IMR-90 (cell line): ENCODE measurements around the gene APOB. TPM values are rescaled to one million over a fixed set of nuclear protein-coding genes. Genes with fewer than 3 reads are reported as not detected.

Experiments
- ATAC-seq: fragments of 200-7000 bp; cut with Tn5 transposase; 2 replicates; pipeline ENCODE4 v1.9.1; 2020; ENCODE audit warnings: low read depth, mild to moderate bottlenecking, moderate library complexity
- BruUV-seq: library from RNA; stranded (reverse); fragments of 400-500 nt; replicated peaks from 2 replicates; lab custom pipeline; 2021; lab: Mats Ljungman, UMichigan
- CTCF ChIA-PET: fragments of 300-600 bp; formaldehyde crosslinking; extraction: SDS; loops from one replicate; lab custom pipeline; 2021; ENCODE audit warnings: antibody characterized with exemption; lab: Yijun Ruan, JAX
- POLR2A ChIA-PET: fragments of 300-600 bp; sonication (Branson Sonifier 250); formaldehyde crosslinking; loops from one replicate; lab custom pipeline; 2022; ENCODE audit warnings: antibody characterized with exemption; ENCODE audit not compliant: unreplicated experiment; lab: Charles Lee
- DNase-seq: peaks from one replicate; pipeline ENCODE4 v3.0.0; 2013
- H2AFZ ChIP-seq: replicated peaks from 2 replicates; pipeline ENCODE3; 2013; ENCODE audit warnings: low read length, mild to moderate bottlenecking; ENCODE audit not compliant: poor library complexity
- H2AK5ac ChIP-seq: 2 replicates; pipeline ENCODE4 v1.6.1; 2013; ENCODE audit warnings: low read depth, low read length, inconsistent platforms
- H2AK9ac ChIP-seq: replicated peaks from 2 replicates; pipeline ENCODE3; 2013; ENCODE audit warnings: mild to moderate bottlenecking, low read depth, low read length, moderate library complexity; ENCODE audit not compliant: poor library complexity
- H2BK120ac ChIP-seq: 2 replicates; pipeline ENCODE4 v1.6.1; 2013; ENCODE audit warnings: low read depth, low read length, inconsistent platforms
- H2BK15ac ChIP-seq: 3 replicates; pipeline ENCODE4 v1.6.1; 2013; ENCODE audit warnings: low read depth, low read length, inconsistent platforms
- H2BK20ac ChIP-seq: 2 replicates; pipeline ENCODE4 v1.6.1; 2013; ENCODE audit warnings: low read depth, mild to moderate bottlenecking, inconsistent platforms, low read length, moderate library complexity
- H2BK5ac ChIP-seq: 2 replicates; pipeline ENCODE4 v1.6.1; 2013; ENCODE audit warnings: mild to moderate bottlenecking, low read depth, low read length, inconsistent platforms; ENCODE audit not compliant: poor library complexity, severe bottlenecking
- H3K14ac ChIP-seq: replicated peaks from 2 replicates; pipeline ENCODE4 v1.6.1; 2013; ENCODE audit warnings: low read depth, low read length, inconsistent platforms
- H3K18ac ChIP-seq: 2 replicates; pipeline ENCODE4 v1.6.1; 2013; ENCODE audit warnings: low read depth, low read length, control low read depth
- H3K23ac ChIP-seq: 2 replicates; pipeline ENCODE4 v1.6.1; 2013; ENCODE audit warnings: low read depth, low read length, inconsistent platforms
- H3K27ac ChIP-seq: 2 replicates; pipeline ENCODE4 v1.5.1; 2013; ENCODE audit warnings: mild to moderate bottlenecking, control low read depth, low read length; ENCODE audit not compliant: insufficient read depth
- H3K27me3 ChIP-seq: 2 replicates; pipeline ENCODE4 v1.6.1; 2013; ENCODE audit warnings: low read length; ENCODE audit not compliant: control insufficient read depth, insufficient read depth
- H3K36me3 ChIP-seq: 2 replicates; pipeline ENCODE4 v1.6.1; 2013; ENCODE audit warnings: low read length, mixed read lengths; ENCODE audit not compliant: control insufficient read depth, insufficient read depth
- H3K4ac ChIP-seq: 2 replicates; pipeline ENCODE4 v1.6.1; 2013; ENCODE audit warnings: low read depth, low read length, inconsistent platforms
- H3K4me1 ChIP-seq: 2 replicates; pipeline ENCODE4 v1.6.1; 2013; ENCODE audit warnings: low read length, mixed read lengths; ENCODE audit not compliant: control insufficient read depth, insufficient read depth
- H3K4me2 ChIP-seq: 2 replicates; pipeline ENCODE4 v1.6.1; 2013; ENCODE audit warnings: low read depth, mild to moderate bottlenecking, control low read depth, low read length, moderate library complexity
- H3K4me3 ChIP-seq: 2 replicates; pipeline ENCODE4 v1.5.1; 2013; ENCODE audit warnings: low read depth, mild to moderate bottlenecking, control low read depth, low read length, moderate library complexity; ENCODE audit not compliant: insufficient read depth
- H3K56ac ChIP-seq: 2 replicates; pipeline ENCODE4 v1.6.1; 2013; ENCODE audit warnings: low read length, inconsistent platforms; ENCODE audit not compliant: insufficient read depth; ENCODE audit errors: extremely low read depth
- H3K79me1 ChIP-seq, 2 experiments: 2 replicates each; pipeline ENCODE4 v1.6.1; 2013; ENCODE audit warnings: low read length in 2 of 2, inconsistent platforms in 1 of 2, low read depth in 1 of 2
- H3K9ac ChIP-seq: 2 replicates; pipeline ENCODE4 v1.6.1; 2013; ENCODE audit warnings: low read depth, low read length, control low read depth
- H3K9me1 ChIP-seq: 2 replicates; pipeline ENCODE4 v1.6.1; 2013; ENCODE audit warnings: low read length, inconsistent platforms; ENCODE audit not compliant: insufficient read depth
- H3K9me3 ChIP-seq: 2 replicates; pipeline ENCODE4 v1.6.1; 2013; ENCODE audit warnings: low read length; ENCODE audit not compliant: control insufficient read depth, insufficient read depth
- H4K20me1 ChIP-seq: 2 replicates; pipeline ENCODE4 v1.6.1; 2013; ENCODE audit warnings: low read length, inconsistent platforms; ENCODE audit not compliant: insufficient read depth
- H4K5ac ChIP-seq: 2 replicates; pipeline ENCODE4 v1.6.1; 2013; ENCODE audit warnings: mild to moderate bottlenecking, low read depth, low read length, control low read depth
- H4K8ac ChIP-seq, 2 experiments: 2 replicates each; pipeline ENCODE4 v1.6.1; 2013; ENCODE audit warnings: low read depth in 2 of 2, low read length in 2 of 2, control low read depth in 1 of 2, inconsistent platforms in 1 of 2
- H4K91ac ChIP-seq: 2 replicates; pipeline ENCODE4 v1.6.1; 2013; ENCODE audit warnings: low read depth, low read length, inconsistent platforms; ENCODE audit not compliant: insufficient read depth
- BHLHE40 ChIP-seq: fragments of 150-350 bp; IDR thresholded peaks from 2 replicates; pipeline ENCODE4 v1.6.1; 2016; ENCODE audit warnings: mild to moderate bottlenecking, low read depth, low read length
- CEBPB ChIP-seq: IDR thresholded peaks from 2 replicates; pipeline ENCODE4 v1.6.1; 2012; ENCODE audit warnings: low read depth, low read length, improper control_type of control experiment
- ELK1 ChIP-seq: fragments of 150-350 bp; IDR thresholded peaks from 2 replicates; pipeline ENCODE4 v1.6.1; 2016; ENCODE audit warnings: low read depth, mild to moderate bottlenecking, low read length, moderate library complexity, borderline replicate concordance
- FOS ChIP-seq: fragments of 150-350 bp; IDR thresholded peaks from 2 replicates; pipeline ENCODE4 v1.6.1; 2016; ENCODE audit warnings: low read depth, low read length
- NFE2L2 ChIP-seq: fragments of 150-350 bp; IDR thresholded peaks from 2 replicates; pipeline ENCODE4 v1.6.1; 2016; ENCODE audit warnings: low read depth, mild to moderate bottlenecking, low read length
- RCOR1 ChIP-seq: IDR thresholded peaks from 2 replicates; pipeline ENCODE4 v1.6.1; 2012; ENCODE audit warnings: mild to moderate bottlenecking, low read length, improper control_type of control experiment; ENCODE audit not compliant: insufficient replicate concordance
- SMC3 ChIP-seq: fragments of 150-350 bp; IDR thresholded peaks from 2 replicates; pipeline ENCODE4 v1.6.1; 2016; ENCODE audit warnings: low read depth, mild to moderate bottlenecking, antibody characterized with exemption, low read length, moderate library complexity
- WGBS, 2 experiments: methylation state at CpG; one replicate each; pipeline versions ENCODE4 v1.1.5 to v1.1.7; 2013; ENCODE audit warnings: missing lambda C conversion rate in 2 of 2; ENCODE audit not compliant: insufficient read length in 1 of 2; ENCODE audit errors: extremely low coverage in 2 of 2; 5-methylcytosine and 5-hydroxymethylcytosine counted together
- dilution Hi-C: fragments of 300-500 bp; cut with HindIII; formaldehyde crosslinking; loops from one replicate; pipeline ENCODE4 v1.14.3; 2018; ENCODE audit warnings: low sequenced_read_pairs; ENCODE audit not compliant: unreplicated experiment
- in situ Hi-C: fragments of 300-500 bp; cut with MboI; formaldehyde crosslinking; loops from 3 replicates; pipeline ENCODE4 v1.14.3; 2019; ENCODE audit warnings: low sequenced_read_pairs, inconsistent platforms, mixed read lengths
- intact Hi-C: fragments of 100-400 bp; cut with micrococcal nuclease; formaldehyde crosslinking; loops from 2 replicates; pipeline ENCODE4 v1.10.0; 2022
- polyA plus RNA-seq, 3 experiments: library from polyadenylated mRNA; depleted of rRNA; stranded (reverse); fragments of >200 nt; gene quantifications; 2 replicates each; pipeline ENCODE4 v1.2.3, GENCODE V29; 2012; ENCODE audit warnings: low replicate concordance in 1 of 3
- total RNA-seq: library from RNA; depleted of rRNA; stranded (reverse); fragments of >200 nt; gene quantifications from 2 replicates; pipeline ENCODE4 v1.2.3, GENCODE V29; 2012

The APOB gene
- total and polyA plus RNA-seq, 2 of the 4 experiments (the other 2 are of a cell fraction) = under 0.01 TPM; not detected in 1

GRCh38 chr2:21078296-21078695 lies 34.4 kb upstream of the APOB start:
- WGBS, 2 experiments = no CpG with 5 or more reads among the region's 1 CpG
- no peak overlapping the region for H2BK15ac ChIP-seq
- H2BK20ac ChIP-seq = no peak overlapping the region
- no peaks in the 10 kb centered on the region for H3K79me1 ChIP-seq
- no peak overlapping the region for H2AK9ac ChIP-seq
- no peak overlapping the region for H3K4ac ChIP-seq
- no peak overlapping the region for H3K23ac ChIP-seq
- BruUV-seq = no TSS peak
- H3K4me3 ChIP-seq = no peak overlapping the region
- no peak overlapping the region for H3K14ac ChIP-seq
- H2BK5ac ChIP-seq = no peak overlapping the region
- no peak overlapping the region for H2BK120ac ChIP-seq
- H3K4me1 ChIP-seq = no peaks in the 10 kb centered on the region
- no peak overlapping the region for H3K18ac ChIP-seq
- POLR2A ChIA-PET = no interaction called here
- no peaks in the 10 kb centered on the region for H3K27me3 ChIP-seq
- no peaks in the 10 kb centered on the region for H3K36me3 ChIP-seq
- H4K5ac ChIP-seq = no peak overlapping the region
- dilution Hi-C loops (no loop called here), in situ Hi-C loops (no loop called here), intact Hi-C loops (no loop called here)
- no peak overlapping the region for H2AFZ ChIP-seq
- no peak for TF ChIP-seq SMC3
- TF ChIP-seq FOS = no peak
- TF ChIP-seq CEBPB = no peak
- no peak for TF ChIP-seq ELK1
- TF ChIP-seq NFE2L2 = no peak
- no peak for TF ChIP-seq RCOR1
- no peak for TF ChIP-seq BHLHE40
- H4K20me1 ChIP-seq = no peaks in the 10 kb centered on the region
- CTCF ChIA-PET = interaction anchor here (0.7 to 0.8 kb wide), 2 partner anchors 228 to 1183 kb away, joined by 3 read pairs; no protein-coding TSS in a partner anchor
- no peak overlapping the region for H4K8ac ChIP-seq
- DNase-seq (no peak), ATAC-seq (no peak)
- no peak overlapping the region for H4K91ac ChIP-seq
- H2AK5ac ChIP-seq = no peak overlapping the region
- H3K9me1 ChIP-seq = no peaks in the 10 kb centered on the region
- H3K9ac ChIP-seq = no peak overlapping the region
- no peaks in the 10 kb centered on the region for H3K9me3 ChIP-seq
- no peak overlapping the region for H3K4me2 ChIP-seq
- no peak overlapping the region for H3K56ac ChIP-seq
- no peak overlapping the region for H3K27ac ChIP-seq
